Tibial artery (tissue), 4 donors: ENCODE measurements around the gene TAF6.

ENCODE experiments used
- DNase-seq, 2 donors: peaks; one replicate each; pipeline ENCODE4 v3.0.0-alpha.2; 2019
- H3K27ac ChIP-seq, 2 donors: fragments of 200-600 bp; sonication (generic) in 1 of 2; 1 replicate in 1 of 2; 2 replicates in 1 of 2; pipeline ENCODE4 v1.5.1; 2018 to 2019; ENCODE audit warnings: mild to moderate bottlenecking in 1 of 2
- H3K27me3 ChIP-seq, 2 donors: fragments of 200-600 bp; sonication (generic) in 1 of 2; one replicate each; pipeline versions ENCODE4 v1.5.1 to v1.6.0; 2016 to 2019
- H3K36me3 ChIP-seq, 3 donors: fragments of 200-600 bp; sonication (generic) in 2 of 3; one replicate each; pipeline ENCODE4 v1.5.1; 2016 to 2019; ENCODE audit warnings: mild to moderate bottlenecking in 2 of 3
- H3K4me1 ChIP-seq, 4 donors: fragments of 200-600 bp; sonication (generic) in 2 of 4; 1 replicate in 3 of 4; 2 replicates in 1 of 4; pipeline ENCODE4 v1.5.1; 2016 to 2019
- H3K4me3 ChIP-seq, 2 donors: fragments of 200-600 bp; sonication (generic) in 1 of 2; 1 replicate in 1 of 2; 2 replicates in 1 of 2; pipeline ENCODE4 v1.5.1; 2018 to 2019; ENCODE audit warnings: mild to moderate bottlenecking in 2 of 2
- H3K9me3 ChIP-seq, 3 donors: fragments of 200-600 bp; sonication (generic) in 1 of 3; one replicate each; pipeline ENCODE4 v1.5.1; 2016 to 2019
- CTCF ChIP-seq, 2 experiments: fragments of 200-600 bp in 1 of 2; fragments of 450-650 bp in 1 of 2; IDR thresholded peaks; one replicate each; pipeline ENCODE4 v1.5.1; 2017 to 2019; ENCODE audit warnings: antibody characterized with exemption in 2 of 2, mild to moderate bottlenecking in 1 of 2, moderate library complexity in 1 of 2
- intact Hi-C: fragments of 100-400 bp; cut with DNase I; formaldehyde crosslinking; loops from one replicate; pipeline ENCODE4 v1.15.0; 2023; ENCODE audit warnings: low total_unique reads

Gene TAF6

GRCh38 chr7:100095704-100096103, 23.5 kb downstream of the TAF6 start:
- intact Hi-C loops: no loop called here
- H3K4me3 ChIP-seq: no peak overlapping the region
- TF ChIP-seq CTCF (IDR thresholded peaks at IDR 0.05): no peak
- no peak overlapping the region for H3K27ac ChIP-seq
- H3K9me3 ChIP-seq: no peaks in the 10 kb centered on the region
- peaks cover 83 to 89% (median 88%) of the 10 kb centered on the region in 3 donors for H3K36me3 ChIP-seq
- H3K4me1 ChIP-seq: peaks cover 0 to 24% (median 11%) of the 10 kb centered on the region in 4 donors
- no peaks in the 10 kb centered on the region for H3K27me3 ChIP-seq
- DNase-seq: no peak

- H3K4me3 ChIP-seq: no peak overlapping the region
Observed at GRCh38 chr7:100095289-100095688, 23.9 kb downstream of the TAF6 start.

GRCh38 chr7:100093925-100094486, 25.2 kb downstream of the TAF6 start:
- H3K36me3 ChIP-seq: peaks cover 84 to 91% (median 87%) of the 10 kb centered on the region in 3 donors
- no peak for TF ChIP-seq CTCF (IDR thresholded peaks at IDR 0.05)
- no peaks in the 10 kb centered on the region for H3K27me3 ChIP-seq
- no peaks in the 10 kb centered on the region for H3K9me3 ChIP-seq
- no peak overlapping the region for H3K4me3 ChIP-seq
- no peak overlapping the region for H3K27ac ChIP-seq
- intact Hi-C loops: no loop called here
- H3K4me1 ChIP-seq: peaks cover 0 to 24% (median 8%) of the 10 kb centered on the region in 4 donors
- DNase-seq: no peak

More at GRCh38 chr7:100095289-100095688, 23.9 kb downstream of the TAF6 start:
- Histone ChIP-seq H3K9me3 (no peaks in the 10 kb centered on the region), H3K4me1 (peaks cover 0 to 24% (median 11%) of the 10 kb centered on the region in 4 donors), H3K27ac (no peak overlapping the region), H3K27me3 (no peaks in the 10 kb centered on the region), H3K36me3 (peaks cover 87 to 93% (median 92%) of the 10 kb centered on the region in 3 donors)
- no peak for DNase-seq
- no peak for TF ChIP-seq CTCF (IDR thresholded peaks at IDR 0.05)
- intact Hi-C loops: no loop called here

GRCh38 chr7:100093498-100093897, 25.7 kb downstream of the TAF6 start:
- peaks cover 0 to 19% (median 7%) of the 10 kb centered on the region in 4 donors for H3K4me1 ChIP-seq
- DNase-seq: no peak
- H3K27me3 ChIP-seq: no peaks in the 10 kb centered on the region
- intact Hi-C loops: no loop called here
- no peak overlapping the region for H3K27ac ChIP-seq
- H3K4me3 ChIP-seq: no peak overlapping the region
- H3K9me3 ChIP-seq: no peaks in the 10 kb centered on the region
- peaks cover 79 to 86% (median 82%) of the 10 kb centered on the region in 3 donors for H3K36me3 ChIP-seq
- TF ChIP-seq CTCF (IDR thresholded peaks at IDR 0.05): no peak

GRCh38 chr7:100093054-100093453, 26.1 kb downstream of the TAF6 start:
- H3K27ac ChIP-seq: no peak overlapping the region
- peaks cover 0 to 24% (median 11%) of the 10 kb centered on the region in 4 donors for H3K4me1 ChIP-seq
- peaks cover 74 to 81% (median 77%) of the 10 kb centered on the region in 3 donors for H3K36me3 ChIP-seq
- no peak overlapping the region for H3K4me3 ChIP-seq
- H3K9me3 ChIP-seq: no peaks in the 10 kb centered on the region
- H3K27me3 ChIP-seq: no peaks in the 10 kb centered on the region
- no peak for DNase-seq
- intact Hi-C loops: no loop called here
- TF ChIP-seq CTCF (IDR thresholded peaks at IDR 0.05): no peak
